Gastrocnemius medialis (tissue), 4 donors: ENCODE measurements around the gene LAMC1. TPM values are rescaled to one million over a fixed set of nuclear protein-coding genes. Genes with fewer than 3 reads are reported as not detected.
"Not testable (repeated sequence)": the region's sequence is repeated elsewhere in the genome, so short reads cannot be mapped to it uniquely, and the experiment has no call there.

Source experiments
- ATAC-seq, 2 donors: fragments of 150-250 bp; one replicate each; pipeline ENCODE4 v1.9.1; 2016
- DNase-seq, 2 donors: peaks; one replicate each; pipeline ENCODE4 v3.0.0-alpha.2; 2019
- H3K27ac ChIP-seq, 4 donors: fragments of 200-600 bp; sonication (generic); 1 replicate in 1 of 4; 2 replicates in 3 of 4; pipeline ENCODE4 v1.5.1; 2016 to 2018; ENCODE audit warnings: mild to moderate bottlenecking in 2 of 4, moderate library complexity in 1 of 4
- H3K27me3 ChIP-seq, 3 donors: fragments of 200-600 bp; sonication (generic) in 2 of 3; 1 replicate in 1 of 3; 2 replicates in 2 of 3; pipeline versions ENCODE4 v1.5.1 to v1.6.0; 2016 to 2019; ENCODE audit warnings: mild to moderate bottlenecking in 1 of 3, moderate library complexity in 1 of 3
- H3K36me3 ChIP-seq, 2 donors: fragments of 200-600 bp; sonication (generic) in 1 of 2; one replicate each; pipeline ENCODE4 v1.5.1; 2017 to 2018
- H3K4me1 ChIP-seq, 2 donors: fragments of 200-600 bp; sonication (generic) in 1 of 2; one replicate each; pipeline ENCODE4 v1.5.1; 2016 to 2017; ENCODE audit warnings: mild to moderate bottlenecking in 2 of 2
- H3K4me3 ChIP-seq, 4 donors: fragments of 200-600 bp; sonication (generic) in 3 of 4; 1 replicate in 1 of 4; 2 replicates in 3 of 4; pipeline ENCODE4 v1.5.1; 2016 to 2019; ENCODE audit warnings: mild to moderate bottlenecking in 2 of 4
- H3K9me3 ChIP-seq, 3 donors: fragments of 200-600 bp; sonication (generic) in 2 of 3; 1 replicate in 1 of 3; 2 replicates in 2 of 3; pipeline ENCODE4 v1.5.1; 2016 to 2019
- POLR2A ChIP-seq, 2 donors: fragments of 450-650 bp; IDR thresholded peaks; one replicate each; pipeline ENCODE4 v1.6.1; 2017; ENCODE audit warnings: antibody characterized with exemption in 2 of 2, mild to moderate bottlenecking in 2 of 2, moderate library complexity in 2 of 2
- in situ Hi-C, 4 donors: fragments of 200-750 bp; cut with MboI; loops; one replicate each; pipeline versions ENCODE4 v1.15.0 to v1.8.0; 2017; ENCODE audit warnings: low sequenced_read_pairs in 4 of 4
- intact Hi-C: fragments of 100-400 bp; cut with DNase I; formaldehyde crosslinking; loops from one replicate; pipeline ENCODE4 v1.15.1; 2023; ENCODE audit warnings: low total_unique reads
- total RNA-seq, 4 donors: library from RNA; depleted of rRNA; stranded (reverse); fragments of >200 nt; gene quantifications; one replicate each; pipeline versions ENCODE4 v1.1.0 to v1.2.3, GENCODE V29; 2016
- TF ChIP-seq, protein P1 (sequence below), 5 experiments: fragments of 450-650 bp in 3 of 5; fragments of 200-600 bp in 2 of 5; sonication (generic) in 2 of 5; IDR thresholded peaks in 4 of 5; conservative IDR thresholded peaks in 1 of 5; 1 replicate in 4 of 5; 2 replicates in 1 of 5; pipeline ENCODE4 v1.5.1; 2016 to 2019; ENCODE audit warnings: antibody characterized with exemption in 5 of 5, mild to moderate bottlenecking in 3 of 5, moderate library complexity in 3 of 5

LAMC1 gene
- total RNA-seq, 4 donors from 2014 or later: 96.1 to 161 (median 135) TPM

DNA sequence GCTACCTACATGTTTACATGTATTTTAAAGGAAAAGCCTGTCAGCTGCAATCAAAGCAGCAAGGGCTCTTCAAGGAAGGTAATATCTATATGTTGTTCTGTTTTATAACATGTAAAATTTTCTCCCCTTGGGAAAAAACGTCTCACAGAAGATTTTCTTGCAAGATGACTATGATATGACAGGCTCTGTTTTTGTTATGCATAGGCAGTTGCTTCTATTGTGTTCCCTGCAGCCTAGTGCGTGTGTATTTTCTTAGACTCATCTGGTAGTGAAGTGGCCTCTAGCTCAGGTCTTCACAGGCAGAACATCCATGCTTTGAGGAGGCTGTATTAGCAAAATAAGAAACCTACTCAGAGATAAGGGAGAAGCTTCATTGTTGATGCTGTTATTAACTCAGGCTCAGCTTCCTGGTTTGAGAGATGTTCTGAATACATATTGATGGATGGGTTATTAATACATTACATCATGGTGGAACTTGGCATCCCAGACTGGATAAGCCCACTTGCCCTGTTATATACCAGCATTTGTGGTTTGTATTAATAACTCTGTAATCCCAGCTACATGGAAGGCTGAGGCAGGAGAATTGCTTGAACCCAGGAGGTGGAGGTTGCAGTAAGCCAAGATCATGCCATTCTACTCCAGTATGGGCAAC is 35.8 kb downstream of the LAMC1 start:
- no peak for DNase-seq
- Histone ChIP-seq H3K27ac (peak overlapping the region in 3 of 4 donors; percentile 32 to 66 (median 40)), H3K9me3 (no peaks in the 10 kb centered on the region), H3K4me3 (no peak overlapping the region), H3K27me3 (no peaks in the 10 kb centered on the region), H3K36me3 (no peaks in the 10 kb centered on the region), H3K4me1 (peaks cover 51 to 88% of the 10 kb centered on the region in 2 donors)
- no peak for ATAC-seq
- TF ChIP-seq POLR2A (IDR thresholded peaks at IDR 0.05): no peak
- TF ChIP-seq, protein P1, sequence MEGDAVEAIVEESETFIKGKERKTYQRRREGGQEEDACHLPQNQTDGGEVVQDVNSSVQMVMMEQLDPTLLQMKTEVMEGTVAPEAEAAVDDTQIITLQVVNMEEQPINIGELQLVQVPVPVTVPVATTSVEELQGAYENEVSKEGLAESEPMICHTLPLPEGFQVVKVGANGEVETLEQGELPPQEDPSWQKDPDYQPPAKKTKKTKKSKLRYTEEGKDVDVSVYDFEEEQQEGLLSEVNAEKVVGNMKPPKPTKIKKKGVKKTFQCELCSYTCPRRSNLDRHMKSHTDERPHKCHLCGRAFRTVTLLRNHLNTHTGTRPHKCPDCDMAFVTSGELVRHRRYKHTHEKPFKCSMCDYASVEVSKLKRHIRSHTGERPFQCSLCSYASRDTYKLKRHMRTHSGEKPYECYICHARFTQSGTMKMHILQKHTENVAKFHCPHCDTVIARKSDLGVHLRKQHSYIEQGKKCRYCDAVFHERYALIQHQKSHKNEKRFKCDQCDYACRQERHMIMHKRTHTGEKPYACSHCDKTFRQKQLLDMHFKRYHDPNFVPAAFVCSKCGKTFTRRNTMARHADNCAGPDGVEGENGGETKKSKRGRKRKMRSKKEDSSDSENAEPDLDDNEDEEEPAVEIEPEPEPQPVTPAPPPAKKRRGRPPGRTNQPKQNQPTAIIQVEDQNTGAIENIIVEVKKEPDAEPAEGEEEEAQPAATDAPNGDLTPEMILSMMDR (IDR thresholded peaks at IDR 0.05 in 4 of 5, conservative IDR thresholded peaks at IDR 0.05 in 1 of 5): no peak
- in situ Hi-C loops (no loop called here), intact Hi-C loops (no loop called here)

DNA sequence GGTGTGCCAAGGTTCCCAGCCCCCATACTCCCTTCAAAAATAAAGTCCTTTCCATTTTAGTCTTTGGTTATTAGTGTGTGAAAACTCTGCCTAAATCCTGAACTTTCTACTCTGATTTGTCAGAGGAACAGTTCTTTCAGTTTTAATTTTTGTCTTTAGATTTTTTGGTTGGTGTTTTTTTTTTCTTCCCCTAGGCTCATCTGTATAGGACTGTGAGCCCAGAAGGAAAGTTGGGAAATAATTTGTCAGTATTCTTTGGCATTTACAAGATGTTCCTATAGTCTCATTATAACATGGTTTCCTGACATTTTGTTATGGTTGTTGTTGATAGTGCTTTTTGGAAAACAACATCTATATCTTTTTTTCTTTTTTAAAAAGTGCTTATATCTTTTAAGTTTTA is 38.0 kb downstream of the LAMC1 start:
- Histone ChIP-seq H3K36me3 (no peaks in the 10 kb centered on the region), H3K27ac (peak overlapping the region in 3 of 4 donors; percentile 32 to 66 (median 40)), H3K9me3 (no peaks in the 10 kb centered on the region), H3K27me3 (no peaks in the 10 kb centered on the region), H3K4me1 (peaks cover 50 to 77% of the 10 kb centered on the region in 2 donors), H3K4me3 (no peak overlapping the region)
- ATAC-seq (no peak), DNase-seq (no peak)
- in situ Hi-C loops (no loop called here), intact Hi-C loops (loop anchor here (5.0 kb wide), 1 partner anchor 41 kb away; no protein-coding TSS in a partner anchor)
- TF ChIP-seq, protein P1 (IDR thresholded peaks at IDR 0.05 in 4 of 5, conservative IDR thresholded peaks at IDR 0.05 in 1 of 5): no peak
- no peak for TF ChIP-seq POLR2A (IDR thresholded peaks at IDR 0.05)

DNA sequence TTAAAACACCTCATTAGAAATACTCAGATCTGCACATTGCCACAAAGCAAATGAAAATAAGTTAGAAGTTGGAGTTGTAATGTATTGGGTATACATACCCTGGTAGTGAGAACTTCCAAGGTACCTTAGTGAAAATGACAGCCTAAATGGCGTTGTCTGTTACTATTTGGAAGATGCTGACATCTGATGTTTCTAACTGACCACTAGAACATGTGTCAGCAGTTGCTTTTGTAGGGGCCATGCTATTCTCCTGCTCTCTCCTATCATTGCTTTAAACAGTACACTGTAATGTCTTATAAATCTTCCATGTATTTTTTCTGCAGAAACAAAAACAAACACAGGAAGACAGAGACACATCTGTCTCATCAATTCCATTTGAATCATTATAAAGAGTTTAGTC is 40.1 kb downstream of the LAMC1 start:
- Histone ChIP-seq H3K9me3 (no peaks in the 10 kb centered on the region), H3K27ac (peak overlapping the region in 2 of 4 donors; percentile 9 to 40), H3K27me3 (no peaks in the 10 kb centered on the region), H3K4me1 (peaks cover 31 to 57% of the 10 kb centered on the region in 2 donors), H3K4me3 (no peak overlapping the region), H3K36me3 (no peaks in the 10 kb centered on the region)
- intact Hi-C loops: loop anchor here (5.0 kb wide), 1 partner anchor 39 kb away; no protein-coding TSS in a partner anchor
- DNase-seq (no peak), ATAC-seq (no peak)
- in situ Hi-C loops: no loop called here
- TF ChIP-seq, protein P1 (IDR thresholded peaks at IDR 0.05 in 4 of 5, conservative IDR thresholded peaks at IDR 0.05 in 1 of 5): no peak

DNA sequence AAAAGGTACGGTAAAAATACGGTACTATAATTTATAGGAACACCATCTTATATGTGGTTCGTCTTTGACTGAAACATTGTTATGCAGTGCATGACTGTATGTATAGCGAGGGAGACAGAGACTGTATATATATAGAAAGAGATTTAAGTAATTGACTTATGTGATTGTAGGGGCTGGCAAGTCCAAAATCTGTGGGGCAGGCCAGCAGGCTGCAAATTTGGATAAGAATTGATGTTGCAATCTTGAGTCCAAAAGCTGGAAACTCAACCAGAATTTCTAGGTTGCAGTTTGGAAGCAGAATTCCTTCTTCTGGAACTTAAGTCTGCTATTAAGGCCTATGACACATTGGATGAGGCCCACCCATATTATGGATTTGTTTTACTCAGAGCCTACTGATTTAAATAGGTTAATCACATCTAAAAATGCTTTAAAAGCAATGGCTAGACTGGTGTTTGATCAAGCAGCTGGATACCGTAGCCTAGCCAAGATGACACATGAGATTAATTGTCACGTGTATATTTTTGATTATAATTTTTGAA is 42.0 kb downstream of the LAMC1 start:
- Histone ChIP-seq H3K27ac (peak overlapping the region in 1 of 4 donors; percentile 8), H3K27me3 (no peaks in the 10 kb centered on the region), H3K9me3 (no peaks in the 10 kb centered on the region), H3K4me1 (peaks cover 18 to 54% of the 10 kb centered on the region in 2 donors), H3K4me3 (no peak overlapping the region), H3K36me3 (no peaks in the 10 kb centered on the region)
- in situ Hi-C loops (no loop called here), intact Hi-C loops (no loop called here)
- ATAC-seq: no peak
- no peak for DNase-seq
- TF ChIP-seq POLR2A (IDR thresholded peaks at IDR 0.05): no peak
- TF ChIP-seq, protein P1 (IDR thresholded peaks at IDR 0.05 in 4 of 5, conservative IDR thresholded peaks at IDR 0.05 in 1 of 5): no peak

DNA sequence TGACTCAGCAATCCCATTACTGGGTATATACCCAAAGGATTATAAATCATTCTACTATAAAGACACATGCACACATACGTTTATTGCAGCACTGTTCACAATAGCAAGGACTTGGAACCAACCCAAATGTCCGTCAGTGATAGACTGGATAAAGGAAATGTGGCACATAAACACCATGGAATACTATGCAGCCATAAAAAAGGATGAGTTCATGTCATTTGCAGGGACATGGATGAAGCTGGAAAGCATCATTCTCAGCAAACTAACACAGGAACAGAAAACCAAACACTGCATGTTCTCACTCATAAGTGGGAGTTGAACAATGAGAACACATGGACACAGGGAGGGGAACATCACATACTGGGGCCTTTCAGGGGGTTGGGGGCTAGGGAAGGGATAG is 43.2 kb downstream of the LAMC1 start:
- peaks cover 18 to 54% of the 10 kb centered on the region in 2 donors for H3K4me1 ChIP-seq
- H3K9me3 ChIP-seq, H3K4me3 ChIP-seq, H3K27ac ChIP-seq, intact Hi-C loops, H3K27me3 ChIP-seq, H3K36me3 ChIP-seq, in situ Hi-C loops, DNase-seq, ATAC-seq: not testable (repeated sequence)
